ENCODE results near the gene MISP3. TPM values are rescaled to one million over a fixed set of nuclear protein-coding genes. Genes with fewer than 3 reads are reported as not detected.

Gene MISP3
- total RNA-seq, 4 donors from 2014 or later, result 1.8 to 7.8 (median 7.2) TPM

DNA sequence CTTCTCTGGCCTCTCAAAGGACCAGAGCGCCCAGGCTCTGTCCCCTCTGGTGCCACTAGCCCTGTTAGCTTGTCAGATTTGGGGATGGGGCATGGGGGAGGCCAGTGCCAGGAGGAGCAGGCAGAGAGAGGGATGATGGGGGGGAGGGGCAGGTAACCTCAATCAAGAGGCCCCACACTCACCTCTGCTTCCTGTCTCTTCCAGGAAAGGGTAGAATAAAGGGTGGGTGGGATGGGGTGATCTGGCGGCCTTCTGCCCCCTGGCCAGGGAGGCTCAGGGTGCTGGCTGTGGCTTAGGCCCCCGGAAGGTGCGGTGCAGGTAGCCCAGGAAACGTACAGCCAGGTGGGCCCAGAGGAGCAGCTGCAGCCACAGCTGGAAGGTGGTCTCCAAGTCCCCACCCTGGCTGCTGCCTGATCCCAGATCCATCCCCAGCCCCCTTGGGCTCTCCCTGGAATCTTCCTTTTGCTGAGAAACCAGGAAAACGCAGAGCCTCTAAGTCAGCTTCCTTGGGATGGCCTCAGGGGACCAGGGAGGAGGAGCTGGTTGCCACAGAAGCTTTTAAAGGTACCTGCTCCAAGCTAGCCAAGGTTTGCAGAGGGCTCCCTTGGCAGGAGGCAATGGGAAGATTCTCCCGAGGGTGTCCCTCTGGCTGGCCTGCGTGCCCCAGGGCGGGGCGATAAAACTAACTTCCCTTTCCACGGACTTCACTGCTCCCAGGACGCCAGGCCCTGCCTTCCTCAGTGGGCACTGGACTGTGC is 39.6 kb downstream of the MISP3 start:
- H3K4me1 ChIP-seq, result peaks cover 0 to 77% (median 40%) of the 10 kb centered on the region in 4 donors
- 49 to 66% methylated on average over 11 of the region's 12 CpGs for WGBS, 2 donors
- no peaks in the 10 kb centered on the region for H3K9me3 ChIP-seq

DNA sequence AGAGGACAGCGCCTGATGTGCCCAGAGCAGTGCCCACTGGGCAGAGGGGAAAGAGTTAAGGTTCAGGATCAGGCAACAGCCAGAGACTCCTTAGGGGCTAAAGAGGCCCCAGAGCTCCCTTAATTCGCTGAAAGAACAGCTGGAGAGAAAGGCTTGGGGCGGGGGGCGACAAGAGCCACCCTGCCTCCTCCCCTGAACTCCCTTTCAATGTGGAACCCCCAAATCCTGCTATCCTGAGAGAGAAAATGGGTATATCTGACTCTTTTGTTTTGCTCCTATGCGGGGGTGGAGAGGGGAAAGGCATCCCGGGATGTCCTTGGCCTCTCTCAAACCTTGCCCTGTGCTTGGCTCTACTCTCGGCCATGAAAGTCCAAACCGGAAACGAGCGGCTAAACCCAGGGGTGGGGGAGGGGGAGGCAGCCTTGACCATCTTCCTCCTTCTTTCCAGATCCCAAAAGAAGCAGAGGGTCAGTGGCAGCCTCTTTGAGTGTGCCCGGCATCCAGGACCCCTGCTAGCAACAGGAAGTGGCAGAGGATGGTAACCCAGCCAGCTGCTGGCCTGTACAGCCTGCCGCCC is 40.3 kb downstream of the MISP3 start:
- Histone ChIP-seq H3K27ac (peak overlapping the region; percentile 64 to 99 (median 79)), H3K4me3 (peak overlapping the region in 1 of 4 donors; percentile 35), H3K36me3 (peaks cover 0 to 1% (median 0%) of the 10 kb centered on the region in 3 donors), H3K9me3 (no peaks in the 10 kb centered on the region), H3K27me3 (no peaks in the 10 kb centered on the region), H3K4me1 (peaks cover 0 to 71% (median 40%) of the 10 kb centered on the region in 4 donors)
- DNase-seq (ENCODE audit: low spot score in 2 of 2), result peak; percentile 38 to 49
- 17 to 22% methylated on average over 12 of the region's 12 CpGs for WGBS, 2 donors
- TF ChIP-seq, protein P1, sequence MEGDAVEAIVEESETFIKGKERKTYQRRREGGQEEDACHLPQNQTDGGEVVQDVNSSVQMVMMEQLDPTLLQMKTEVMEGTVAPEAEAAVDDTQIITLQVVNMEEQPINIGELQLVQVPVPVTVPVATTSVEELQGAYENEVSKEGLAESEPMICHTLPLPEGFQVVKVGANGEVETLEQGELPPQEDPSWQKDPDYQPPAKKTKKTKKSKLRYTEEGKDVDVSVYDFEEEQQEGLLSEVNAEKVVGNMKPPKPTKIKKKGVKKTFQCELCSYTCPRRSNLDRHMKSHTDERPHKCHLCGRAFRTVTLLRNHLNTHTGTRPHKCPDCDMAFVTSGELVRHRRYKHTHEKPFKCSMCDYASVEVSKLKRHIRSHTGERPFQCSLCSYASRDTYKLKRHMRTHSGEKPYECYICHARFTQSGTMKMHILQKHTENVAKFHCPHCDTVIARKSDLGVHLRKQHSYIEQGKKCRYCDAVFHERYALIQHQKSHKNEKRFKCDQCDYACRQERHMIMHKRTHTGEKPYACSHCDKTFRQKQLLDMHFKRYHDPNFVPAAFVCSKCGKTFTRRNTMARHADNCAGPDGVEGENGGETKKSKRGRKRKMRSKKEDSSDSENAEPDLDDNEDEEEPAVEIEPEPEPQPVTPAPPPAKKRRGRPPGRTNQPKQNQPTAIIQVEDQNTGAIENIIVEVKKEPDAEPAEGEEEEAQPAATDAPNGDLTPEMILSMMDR (IDR thresholded peaks at IDR 0.05), result no peak
- TF ChIP-seq POLR2A (IDR thresholded peaks at IDR 0.05) (no peak), EP300 (IDR thresholded peaks at IDR 0.05) (peak in 1 of 2 donors; percentile 13)

More for the DNA sequence above, 39.6 kb downstream of the MISP3 start:
- Histone ChIP-seq H3K27ac (peak overlapping the region; percentile 64 to 99 (median 79)), H3K4me3 (peak overlapping the region in 1 of 4 donors; percentile 35), H3K36me3 (peaks cover 0 to 8% (median 0%) of the 10 kb centered on the region in 3 donors), H3K27me3 (no peaks in the 10 kb centered on the region)
- no peak for DNase-seq (ENCODE audit: low spot score in 2 of 2)
- TF ChIP-seq, protein P1 (IDR thresholded peaks at IDR 0.05), result no peak
- no peak for TF ChIP-seq EP300 (IDR thresholded peaks at IDR 0.05)
- no peak for TF ChIP-seq POLR2A (IDR thresholded peaks at IDR 0.05)

DNA sequence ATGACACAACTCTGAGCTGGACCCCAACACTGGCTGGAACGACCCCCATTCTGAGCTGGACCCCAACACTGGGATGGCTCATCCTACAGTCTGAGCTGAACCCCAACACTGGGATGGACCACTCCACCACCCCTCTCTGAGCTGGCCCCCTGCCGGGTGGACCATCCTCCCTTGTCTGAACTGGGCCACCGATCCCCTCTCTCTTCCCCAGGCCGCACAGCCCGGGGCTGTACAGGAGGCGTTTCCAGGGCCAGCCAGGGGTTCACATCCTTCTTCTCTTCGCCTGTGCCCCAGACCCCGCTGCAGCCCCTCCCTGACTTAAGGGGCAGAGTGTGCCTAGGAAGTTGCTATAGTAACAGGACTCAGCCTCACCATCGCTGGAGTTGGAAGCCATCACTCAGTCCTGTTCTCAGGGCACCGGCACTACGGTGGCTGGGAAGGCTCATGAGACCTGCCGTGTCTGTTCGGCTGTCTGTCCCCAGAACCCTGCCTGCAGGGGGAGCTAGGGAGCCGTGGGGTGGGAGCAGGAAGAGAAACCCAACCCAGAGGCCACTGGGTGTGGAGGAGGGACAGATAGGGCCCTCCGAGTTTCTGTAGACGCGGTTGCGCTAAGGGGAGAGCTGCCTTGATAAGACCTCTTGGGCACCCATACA is 41.3 kb downstream of the MISP3 start:
- H3K36me3 ChIP-seq, result no peaks in the 10 kb centered on the region
- H3K9me3 ChIP-seq, result no peaks in the 10 kb centered on the region
- TF ChIP-seq, protein P1 (IDR thresholded peaks at IDR 0.05), result no peak
- TF ChIP-seq POLR2A (IDR thresholded peaks at IDR 0.05) (no peak), EP300 (IDR thresholded peaks at IDR 0.05) (no peak)
- peaks cover 0 to 74% (median 42%) of the 10 kb centered on the region in 4 donors for H3K4me1 ChIP-seq
- H3K4me3 ChIP-seq, result no peak overlapping the region
- no peaks in the 10 kb centered on the region for H3K27me3 ChIP-seq
- WGBS, 2 donors, result 71 to 72% methylated on average over 18 of the region's 18 CpGs
- no peak for DNase-seq (ENCODE audit: low spot score in 2 of 2)
- H3K27ac ChIP-seq, result peak overlapping the region; percentile 64 to 99 (median 79)

DNA sequence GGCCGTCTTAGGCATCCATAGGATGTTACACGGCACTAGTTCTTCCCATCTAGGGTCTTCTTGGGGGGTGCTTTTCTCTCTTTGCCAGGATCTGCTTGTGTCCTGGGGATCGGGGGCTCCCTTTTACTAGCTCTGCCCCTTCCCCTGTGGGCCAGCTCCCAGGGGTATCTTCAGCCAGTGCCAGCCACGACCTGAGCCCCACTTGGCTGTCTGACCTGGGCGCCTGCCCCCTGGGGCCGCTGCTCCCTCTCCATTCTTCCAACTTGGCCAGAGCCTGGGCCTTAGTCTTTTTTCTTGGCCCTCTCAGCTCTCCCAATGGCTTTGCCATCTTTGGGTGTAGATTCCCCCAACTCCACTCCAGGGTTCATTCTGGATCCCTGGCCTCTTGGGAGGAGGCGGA is 41.9 kb downstream of the MISP3 start:
- Histone ChIP-seq H3K4me1 (peaks cover 0 to 79% (median 48%) of the 10 kb centered on the region in 4 donors), H3K9me3 (no peaks in the 10 kb centered on the region), H3K4me3 (no peak overlapping the region), H3K27me3 (no peaks in the 10 kb centered on the region), H3K36me3 (no peaks in the 10 kb centered on the region), H3K27ac (peak overlapping the region; percentile 10 to 99 (median 76))
- WGBS, 2 donors, result 74 to 86% methylated on average over 6 to 7 of the region's 7 CpGs
- DNase-seq (ENCODE audit: low spot score in 2 of 2), result no peak
- TF ChIP-seq POLR2A (IDR thresholded peaks at IDR 0.05) (no peak), EP300 (IDR thresholded peaks at IDR 0.05) (no peak)
- TF ChIP-seq, protein P1 (IDR thresholded peaks at IDR 0.05), result no peak
